Testis (tissue), 3 donors: ENCODE results near the gene PHF1. TPM values are rescaled to one million over a fixed set of nuclear protein-coding genes. Genes with fewer than 3 reads are reported as not detected.

ENCODE experiments used
- DNase-seq: peaks from one replicate; pipeline ENCODE4 v3.0.0-alpha.2; 2019
- H3K27ac ChIP-seq, 2 donors: fragments of 200-600 bp; sonication (generic); one replicate each; pipeline ENCODE4 v1.5.1; 2019
- H3K27me3 ChIP-seq: fragments of 200-600 bp; sonication (generic); one replicate; pipeline ENCODE4 v1.5.1; 2019
- H3K36me3 ChIP-seq: fragments of 200-600 bp; sonication (generic); one replicate; pipeline ENCODE4 v1.5.1; 2017; ENCODE audit warnings: low read depth; ENCODE audit errors: missing control alignments
- H3K4me1 ChIP-seq: fragments of 200-600 bp; sonication (generic); one replicate; pipeline ENCODE4 v1.5.1; 2019
- H3K4me3 ChIP-seq, 2 donors: fragments of 200-600 bp; sonication (generic); one replicate each; pipeline ENCODE4 v1.5.1; 2017 to 2019
- H3K9me3 ChIP-seq: fragments of 200-600 bp; sonication (generic); one replicate; pipeline ENCODE4 v1.5.1; 2017
- CTCF ChIP-seq, 3 experiments: fragments of 450-650 bp in 2 of 3; fragments of 200-600 bp in 1 of 3; sonication (generic) in 1 of 3; IDR thresholded peaks; one replicate each; pipeline ENCODE4 v1.5.1; 2016 to 2019; ENCODE audit warnings: antibody characterized with exemption in 3 of 3, mild to moderate bottlenecking in 2 of 3, moderate library complexity in 1 of 3
- POLR2A ChIP-seq: fragments of 450-650 bp; IDR thresholded peaks from one replicate; pipeline ENCODE4 v1.6.1; 2017; ENCODE audit warnings: antibody characterized with exemption, mild to moderate bottlenecking, moderate library complexity
- WGBS, 2 donors: methylation state at CpG; one replicate each; pipeline ENCODE4 v1.1.5; 2018; 5-methylcytosine and 5-hydroxymethylcytosine counted together
- intact Hi-C: fragments of 100-400 bp; cut with DNase I; formaldehyde crosslinking; loops from one replicate; pipeline ENCODE4 v1.15.1; 2023; ENCODE audit warnings: low total_unique reads
- polyA plus RNA-seq: library from polyadenylated mRNA; stranded (reverse); fragments of 350-450 nt; fragmentation: Illumina TruSeq; extraction: RNeasy Lipid Tissue Mini Kit (QIAGEN cat#74804); gene quantifications from one replicate; pipeline ENCODE4 v1.2.3, GENCODE V29; 2014; ENCODE audit warnings: low read depth, low replicate concordance; ENCODE audit not compliant: insufficient read depth
- total RNA-seq, 2 donors: library from RNA; depleted of rRNA; stranded (reverse); fragments of >200 nt; gene quantifications; one replicate each; pipeline ENCODE4 v1.2.3, GENCODE V29; 2016

Gene PHF1
- total and polyA plus RNA-seq, 3 donors from 2014 or later = 184 to 218 (median 216) TPM

GRCh38 chr6:33412140-33413009 is 1.6 kb downstream of the PHF1 start:
- DNase-seq = no peak
- intact Hi-C loops = loop anchor here (10.0 kb wide), 1 partner anchor 98 kb away; the partner anchor contains the start of genes TAPBP and ZBTB22
- Histone ChIP-seq H3K4me3 (no peak overlapping the region), H3K27ac (peak overlapping the region; percentile 99 to 100), H3K27me3 (no peaks in the 10 kb centered on the region), H3K4me1 (peaks cover 35% of the 10 kb centered on the region), H3K36me3 (no peaks in the 10 kb centered on the region), H3K9me3 (no peaks in the 10 kb centered on the region)
- TF ChIP-seq POLR2A (no peak), CTCF (IDR thresholded peaks at IDR 0.05) (no peak)
- WGBS, 2 donors = 81 to 84% methylated on average over 10 of the region's 10 CpGs

DNA sequence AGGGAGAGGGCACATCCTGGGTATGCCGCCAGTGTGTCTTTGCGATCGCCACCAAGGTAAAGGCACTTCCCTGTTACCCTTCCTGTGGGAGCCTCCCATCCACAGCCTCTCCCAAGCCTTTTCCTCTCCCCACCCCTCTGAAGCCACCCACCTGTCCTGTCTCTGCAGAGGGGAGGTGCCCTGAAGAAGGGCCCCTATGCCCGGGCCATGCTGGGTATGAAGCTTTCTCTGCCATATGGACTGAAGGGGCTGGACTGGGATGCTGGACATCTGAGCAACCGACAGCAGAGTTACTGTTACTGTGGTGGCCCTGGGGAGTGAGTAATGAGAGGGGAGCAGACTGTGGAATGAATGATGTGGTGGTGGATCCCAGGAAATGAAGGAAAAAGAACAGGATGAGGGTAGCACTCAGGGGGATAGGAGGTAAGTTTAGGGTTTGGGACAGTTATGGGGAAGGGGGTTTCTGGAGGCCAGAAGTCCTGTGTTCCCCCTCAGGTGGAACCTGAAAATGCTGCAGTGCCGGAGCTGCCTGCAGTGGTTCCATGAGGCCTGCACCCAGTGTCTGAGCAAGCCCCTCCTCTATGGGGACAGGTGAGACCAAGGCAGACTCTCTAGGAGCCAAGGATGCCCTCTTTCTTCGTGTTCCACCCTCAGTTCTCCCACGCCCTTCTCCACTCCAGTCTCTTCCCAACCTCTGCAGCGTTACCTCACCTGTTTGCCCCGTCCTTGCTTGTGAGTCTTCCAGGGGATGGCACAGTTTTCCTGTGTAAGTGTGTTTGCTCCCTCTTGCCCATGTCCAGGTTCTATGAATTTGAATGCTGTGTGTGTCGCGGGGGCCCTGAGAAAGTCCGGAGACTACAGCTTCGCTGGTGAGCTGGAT is 2.7 kb downstream of the PHF1 start:
- no peaks in the 10 kb centered on the region for H3K36me3 ChIP-seq
- intact Hi-C loops = loop anchor here (10.0 kb wide), 1 partner anchor 99 kb away; the partner anchor contains the start of genes TAPBP and ZBTB22
- H3K27me3 ChIP-seq = no peaks in the 10 kb centered on the region
- no peak for DNase-seq
- 86 to 88% methylated on average over 14 of the region's 14 CpGs for WGBS, 2 donors
- TF ChIP-seq POLR2A (no peak), CTCF (IDR thresholded peaks at IDR 0.05) (no peak)
- no peak overlapping the region for H3K27ac ChIP-seq
- H3K9me3 ChIP-seq = no peaks in the 10 kb centered on the region
- H3K4me3 ChIP-seq = no peak overlapping the region
- H3K4me1 ChIP-seq = peaks cover 36% of the 10 kb centered on the region

- peaks cover 44% of the 10 kb centered on the region for H3K4me1 ChIP-seq
- no peaks in the 10 kb centered on the region for H3K9me3 ChIP-seq
- H3K27ac ChIP-seq = no peak overlapping the region
- no peaks in the 10 kb centered on the region for H3K27me3 ChIP-seq
- DNase-seq = no peak
- H3K36me3 ChIP-seq = no peaks in the 10 kb centered on the region
- H3K4me3 ChIP-seq = no peak overlapping the region
- TF ChIP-seq CTCF (IDR thresholded peaks at IDR 0.05) = no peak
- no peak for TF ChIP-seq POLR2A
- intact Hi-C loops = loop anchor here (10.0 kb wide), 1 partner anchor 100 kb away; the partner anchor contains the start of genes TAPBP and ZBTB22
- 69 to 77% methylated on average over 9 to 12 of the region's 12 CpGs for WGBS, 2 donors
These were observed 3.9 kb downstream of the PHF1 start for GRCh38 chr6:33414592-33415271.

GRCh38 chr6:33415831-33416230 is 5.0 kb downstream of the PHF1 start:
- TF ChIP-seq POLR2A (no peak), CTCF (IDR thresholded peaks at IDR 0.05) (no peak)
- intact Hi-C loops = loop anchor here (10.0 kb wide), 1 partner anchor 101 kb away; the partner anchor contains the start of genes TAPBP and ZBTB22
- no peaks in the 10 kb centered on the region for H3K27me3 ChIP-seq
- WGBS, 2 donors = 69 to 75% methylated on average over 8 to 9 of the region's 9 CpGs
- peaks cover 45% of the 10 kb centered on the region for H3K4me1 ChIP-seq
- no peak for DNase-seq
- H3K4me3 ChIP-seq = no peak overlapping the region
- H3K27ac ChIP-seq = no peak overlapping the region
- H3K36me3 ChIP-seq = no peaks in the 10 kb centered on the region
- H3K9me3 ChIP-seq = no peaks in the 10 kb centered on the region
